Gastroesophageal sphincter (tissue), 3 donors: ENCODE measurements around the gene IL11RA.

Experiments used
- POLR2A ChIP-seq, 2 donors: fragments of 450-650 bp; IDR thresholded peaks; one replicate each; pipeline ENCODE4 v1.6.1; 2017; ENCODE audit warnings: antibody characterized with exemption in 2 of 2, mild to moderate bottlenecking in 2 of 2, moderate library complexity in 1 of 2
- TF ChIP-seq, protein P1 (sequence below), 4 experiments: fragments of 200-600 bp in 2 of 4; fragments of 450-650 bp in 2 of 4; sonication (generic) in 1 of 4; IDR thresholded peaks; one replicate each; pipeline ENCODE4 v1.5.1; 2017 to 2019; ENCODE audit warnings: antibody characterized with exemption in 4 of 4, mild to moderate bottlenecking in 2 of 4, moderate library complexity in 2 of 4

DNA sequence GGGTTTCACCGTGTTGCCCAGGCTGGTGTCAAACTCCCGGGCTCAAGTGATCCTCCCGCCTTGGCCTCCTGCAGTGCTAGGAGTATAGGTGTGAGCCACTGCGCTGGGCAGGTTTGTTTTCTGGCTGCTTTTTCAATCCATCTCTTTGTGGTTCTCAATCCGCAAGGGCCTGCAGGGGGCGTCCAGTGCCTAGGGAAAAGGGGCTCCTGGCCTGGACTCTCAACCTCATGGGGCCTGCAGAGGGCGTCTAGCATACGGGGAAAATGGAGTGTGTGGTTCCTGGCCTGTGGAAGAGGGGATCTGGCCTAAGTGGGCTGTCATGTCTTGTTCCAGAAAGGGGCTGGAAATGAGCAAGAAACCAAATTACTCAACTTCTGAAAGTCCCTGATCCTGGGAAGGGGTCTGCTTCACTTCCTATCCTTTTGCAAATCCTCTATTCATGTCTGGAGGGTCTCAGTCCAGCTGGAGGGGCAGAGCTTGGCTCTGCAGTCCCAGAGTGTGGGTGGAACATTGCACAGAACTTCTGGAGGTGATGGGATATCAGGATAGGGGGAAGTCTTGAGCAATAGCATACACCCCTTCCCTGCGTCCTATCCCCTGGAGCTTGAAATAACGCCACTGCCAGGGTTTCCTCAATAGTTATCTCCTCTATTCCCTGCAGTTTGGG lies 23.2 kb downstream of the IL11RA start:
- TF ChIP-seq, protein P1, sequence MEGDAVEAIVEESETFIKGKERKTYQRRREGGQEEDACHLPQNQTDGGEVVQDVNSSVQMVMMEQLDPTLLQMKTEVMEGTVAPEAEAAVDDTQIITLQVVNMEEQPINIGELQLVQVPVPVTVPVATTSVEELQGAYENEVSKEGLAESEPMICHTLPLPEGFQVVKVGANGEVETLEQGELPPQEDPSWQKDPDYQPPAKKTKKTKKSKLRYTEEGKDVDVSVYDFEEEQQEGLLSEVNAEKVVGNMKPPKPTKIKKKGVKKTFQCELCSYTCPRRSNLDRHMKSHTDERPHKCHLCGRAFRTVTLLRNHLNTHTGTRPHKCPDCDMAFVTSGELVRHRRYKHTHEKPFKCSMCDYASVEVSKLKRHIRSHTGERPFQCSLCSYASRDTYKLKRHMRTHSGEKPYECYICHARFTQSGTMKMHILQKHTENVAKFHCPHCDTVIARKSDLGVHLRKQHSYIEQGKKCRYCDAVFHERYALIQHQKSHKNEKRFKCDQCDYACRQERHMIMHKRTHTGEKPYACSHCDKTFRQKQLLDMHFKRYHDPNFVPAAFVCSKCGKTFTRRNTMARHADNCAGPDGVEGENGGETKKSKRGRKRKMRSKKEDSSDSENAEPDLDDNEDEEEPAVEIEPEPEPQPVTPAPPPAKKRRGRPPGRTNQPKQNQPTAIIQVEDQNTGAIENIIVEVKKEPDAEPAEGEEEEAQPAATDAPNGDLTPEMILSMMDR (IDR thresholded peaks at IDR 0.05) = peak in 3 of 4 experiments; percentile 23 to 45 (median 39)
- no peak for TF ChIP-seq POLR2A (IDR thresholded peaks at IDR 0.05)
